ENCODE results near the gene FZD4. TPM values are rescaled to one million over a fixed set of nuclear protein-coding genes. Genes with fewer than 3 reads are reported as not detected.
"Not testable (repeated sequence)": the region's sequence is repeated elsewhere in the genome, so short reads cannot be mapped to it uniquely, and the experiment has no call there.

Gene FZD4
- total RNA-seq, 1 donor from 2014 or later: 107 TPM

DNA sequence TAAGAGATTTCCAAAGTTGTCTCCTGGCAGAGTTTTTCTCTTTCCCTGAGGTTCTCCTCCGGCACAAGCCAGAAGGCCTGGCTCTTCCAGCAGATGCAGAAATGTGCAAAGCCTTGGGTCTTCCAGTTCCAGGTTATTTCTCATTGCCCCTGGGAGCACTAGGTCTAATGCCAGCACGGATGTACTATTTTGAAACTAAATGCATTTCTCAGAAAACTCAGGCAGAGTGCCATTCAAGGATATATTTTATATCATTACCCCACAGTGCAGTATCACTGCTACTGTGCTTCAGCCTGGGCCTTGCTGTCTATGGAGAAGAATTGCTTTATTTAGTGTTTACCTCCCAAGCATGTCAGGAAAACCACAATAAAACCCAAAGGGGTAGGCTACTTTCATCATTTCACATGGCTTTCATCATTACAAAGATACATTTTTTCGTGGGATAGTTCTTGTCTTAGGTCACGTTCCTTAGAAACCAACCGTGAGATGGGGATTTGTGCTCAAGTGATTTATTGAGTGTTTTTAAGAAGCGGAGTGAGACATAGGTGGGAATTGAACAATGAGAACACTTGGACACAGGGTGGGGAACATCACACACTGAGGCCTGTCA lies 22.4 kb upstream of the FZD4 start:
- no peak for DNase-seq (ENCODE audit: extremely low read depth, low read depth, low spot score)

DNA sequence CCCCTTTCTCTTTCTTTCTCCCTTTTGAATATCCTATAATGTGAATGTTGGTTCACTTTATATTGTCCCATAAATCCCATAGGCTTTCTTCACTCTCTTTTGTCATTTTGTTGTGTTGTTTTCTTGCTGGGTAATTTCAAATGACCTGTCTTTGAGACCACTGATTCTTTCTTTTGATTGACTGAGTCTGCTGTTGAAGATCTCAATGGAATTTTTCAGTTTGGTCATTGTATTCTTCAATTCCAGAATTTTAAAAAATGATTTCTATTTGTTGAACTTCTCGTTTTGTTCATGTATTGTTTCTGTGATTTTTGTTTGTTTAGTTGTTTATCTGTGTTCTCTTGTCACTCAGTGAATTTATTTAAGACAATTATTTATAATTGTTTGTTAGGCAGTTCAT lies 17.5 kb upstream of the FZD4 start:
- no peak for DNase-seq (ENCODE audit: extremely low read depth, low read depth, low spot score)

DNA sequence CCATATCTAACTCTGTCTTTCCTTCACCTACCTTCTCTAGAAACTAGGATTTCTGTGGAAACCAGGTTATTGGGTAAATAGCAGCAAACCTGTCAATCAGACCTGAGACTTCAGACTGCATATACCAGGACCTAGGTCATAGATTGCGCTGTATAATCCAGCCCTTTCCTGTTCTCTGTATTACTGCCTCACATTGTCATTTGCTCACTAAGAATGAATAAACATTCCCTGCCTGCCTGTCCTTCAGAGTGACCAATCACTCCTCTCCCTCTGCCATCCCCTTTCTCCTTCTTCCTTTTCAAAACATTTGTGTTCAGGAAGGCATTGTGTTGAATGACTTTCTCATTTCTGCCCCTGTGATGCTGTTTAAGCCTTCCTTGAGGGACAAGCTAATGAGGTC lies 14.1 kb upstream of the FZD4 start:
- DNase-seq (ENCODE audit: extremely low read depth, low read depth, low spot score): no peak

DNA sequence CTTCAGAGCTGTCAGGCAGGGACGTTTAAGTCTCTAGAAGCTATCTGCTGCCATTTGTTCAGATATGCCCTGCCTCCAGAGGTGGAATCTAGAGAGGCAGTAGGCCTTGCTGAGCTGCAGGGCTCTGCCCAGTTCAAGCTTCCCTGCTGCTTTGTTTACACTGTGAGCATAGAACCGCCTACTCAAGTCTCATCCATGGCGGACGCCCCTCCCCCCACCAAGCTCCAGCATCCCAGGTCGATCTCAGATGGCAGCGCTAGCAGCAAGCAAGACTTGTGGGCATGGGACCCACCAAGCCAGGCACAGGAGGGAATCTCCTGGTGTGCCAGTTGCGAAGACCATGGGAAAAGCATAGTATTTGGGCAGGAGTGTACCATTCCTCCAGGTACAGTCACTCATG lies 12.4 kb upstream of the FZD4 start:
- not testable (repeated sequence) for DNase-seq (ENCODE audit: extremely low read depth, low read depth, low spot score)

DNA sequence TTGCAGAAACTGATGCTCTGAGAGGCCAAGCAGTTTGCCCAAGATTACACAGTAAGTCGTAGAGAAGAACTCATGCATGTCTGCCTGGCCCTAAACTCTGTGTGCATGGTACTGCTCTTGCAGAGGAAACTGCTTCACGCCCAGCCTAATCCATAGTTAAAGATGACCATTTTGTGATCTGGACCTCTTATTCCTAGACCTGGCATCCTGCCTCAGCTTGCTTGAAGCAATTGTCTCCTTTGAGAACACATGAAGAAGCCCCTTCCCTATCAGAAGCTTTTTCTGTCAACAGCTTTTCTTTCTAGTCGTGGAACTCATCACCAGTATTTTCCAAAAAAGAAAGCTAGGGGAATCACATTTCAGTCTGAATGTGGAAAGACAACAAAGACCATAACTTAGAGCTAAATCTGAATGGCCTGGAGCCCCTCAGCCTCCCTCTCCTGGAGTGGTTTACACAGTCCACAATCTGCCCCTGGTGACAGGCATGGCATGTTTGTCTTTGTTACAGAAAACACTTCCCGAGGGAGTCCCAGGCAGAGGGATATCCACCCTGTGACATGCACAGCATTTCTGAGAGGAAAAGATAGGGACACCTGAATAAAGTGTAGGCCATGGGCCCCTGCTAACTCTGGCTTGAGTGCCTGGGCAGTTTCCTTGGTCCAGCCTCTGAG lies 2.9 kb upstream of the FZD4 start:
- no peak for DNase-seq (ENCODE audit: extremely low read depth, low read depth, low spot score)

DNA sequence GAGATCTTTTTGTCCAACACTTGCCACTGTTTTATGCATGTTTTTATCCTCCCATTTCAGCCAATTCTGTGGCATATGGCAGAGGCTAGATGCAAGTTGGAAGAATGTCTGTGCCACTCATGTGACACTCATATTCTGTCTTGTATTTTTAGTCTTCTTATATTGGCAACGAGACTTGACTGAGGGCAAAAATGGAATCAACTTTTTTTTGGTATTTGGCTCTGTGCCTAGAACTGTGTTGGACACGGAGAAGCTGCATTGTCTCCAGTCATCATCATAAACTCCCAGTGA lies 1.7 kb upstream of the FZD4 start:
- DNase-seq (ENCODE audit: extremely low read depth, low read depth, low spot score): no peak

DNA sequence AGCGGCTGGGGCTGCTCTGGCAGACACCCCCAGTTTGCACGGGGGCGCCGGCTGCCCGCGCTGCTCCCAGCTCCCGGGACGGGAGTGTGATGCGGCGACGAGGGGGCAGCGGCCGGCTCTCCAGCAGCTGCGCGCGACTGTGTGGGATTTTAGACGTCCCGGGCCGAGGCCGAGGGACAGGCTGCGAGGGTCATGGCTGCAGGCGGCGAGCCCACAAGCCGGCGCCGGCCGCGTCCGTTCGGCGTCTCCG lies 159 bp downstream of the FZD4 start:
- DNase-seq (ENCODE audit: extremely low read depth, low read depth, low spot score): no peak

DNA sequence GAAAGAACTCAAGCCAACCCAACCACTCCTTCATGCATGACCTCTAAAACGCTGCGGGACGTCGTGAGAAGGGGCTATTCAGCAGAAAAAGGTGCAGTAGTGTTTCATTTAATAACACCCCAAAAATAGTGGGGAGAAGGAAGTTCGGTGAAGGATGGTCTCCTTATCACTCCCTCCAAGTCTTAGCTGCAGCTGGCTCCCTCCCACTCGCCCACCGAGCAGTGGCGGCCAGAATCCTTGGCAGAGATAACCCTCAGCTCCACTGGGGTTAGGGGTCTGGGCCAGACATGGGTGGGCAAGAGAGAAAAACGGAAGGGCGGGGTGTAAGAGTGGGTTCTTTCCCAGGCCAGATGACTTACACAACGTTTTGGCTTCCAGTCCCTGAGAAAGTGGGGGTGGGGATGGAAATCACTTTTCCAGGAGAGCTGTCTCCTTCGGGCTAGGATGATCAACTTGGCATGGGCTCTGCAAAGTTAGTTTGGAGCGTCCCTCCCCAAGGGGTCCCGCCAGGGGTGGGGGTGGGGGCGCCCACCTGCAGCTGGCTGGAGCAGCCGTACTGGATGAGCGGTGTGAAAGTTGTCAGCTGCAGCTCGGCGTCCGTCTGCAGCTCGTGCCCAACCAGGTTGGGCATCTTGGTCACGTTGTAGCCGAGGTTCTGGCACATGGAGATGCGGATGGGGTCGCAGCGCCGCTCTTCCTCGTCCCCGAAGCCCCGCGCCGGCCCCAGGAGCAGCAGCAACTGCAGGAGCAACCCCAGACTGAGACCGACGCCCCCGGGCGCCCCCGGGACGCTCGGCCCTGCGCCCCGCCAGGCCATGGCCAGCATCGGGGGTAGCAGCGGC lies 705 bp downstream of the FZD4 start:
- no peak for DNase-seq (ENCODE audit: extremely low read depth, low read depth, low spot score)

DNA sequence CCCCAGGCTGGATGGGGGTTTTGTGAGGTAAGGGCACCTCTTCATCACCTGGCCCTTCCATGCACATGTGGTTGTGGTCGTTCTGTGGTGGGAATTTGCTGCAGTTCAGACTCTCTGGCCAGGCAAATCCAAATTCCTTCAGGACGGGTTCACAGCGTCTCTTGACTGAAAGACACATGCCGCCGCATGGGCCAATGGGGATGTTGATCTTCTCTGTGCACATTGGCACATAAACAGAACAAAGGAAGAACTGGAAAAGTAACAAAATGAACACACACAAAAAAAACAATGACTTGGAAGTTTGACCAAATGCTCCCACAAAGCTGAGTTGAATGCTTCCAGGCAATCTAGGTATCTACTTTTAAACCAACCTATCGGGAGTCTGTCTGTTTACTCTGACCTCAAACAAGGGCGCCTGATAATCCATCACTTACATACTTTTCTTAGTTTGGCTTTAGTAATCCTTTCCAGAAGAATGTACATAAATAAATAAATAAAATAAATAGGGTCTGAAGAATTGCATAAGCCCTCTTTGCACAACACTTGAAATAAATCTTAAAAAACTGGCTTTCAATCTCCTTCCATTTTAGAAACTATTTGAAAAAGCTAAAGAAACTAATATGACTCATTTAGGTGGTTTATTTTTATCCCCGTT lies 2.8 kb downstream of the FZD4 start:
- DNase-seq (ENCODE audit: extremely low read depth, low read depth, low spot score): no peak

DNA sequence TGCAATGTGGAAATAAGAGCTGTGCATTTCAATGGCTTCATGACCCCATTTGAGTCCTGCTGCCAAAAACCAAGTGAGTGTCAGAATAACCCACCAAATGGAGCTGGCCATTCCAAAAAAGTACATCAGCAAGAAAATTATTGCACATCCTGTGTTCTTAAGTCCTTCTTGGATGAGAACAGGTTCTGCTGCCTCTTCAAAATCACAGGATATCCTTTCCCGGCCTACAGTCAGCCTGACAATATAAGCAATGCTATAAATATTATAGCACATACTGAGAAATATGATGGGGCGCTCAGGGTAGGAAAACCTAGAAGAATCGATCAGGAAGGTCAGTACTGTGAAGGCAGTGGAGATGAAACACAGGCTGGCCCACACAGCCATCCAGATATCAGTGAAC lies 3.5 kb downstream of the FZD4 start:
- no peak for DNase-seq (ENCODE audit: extremely low read depth, low read depth, low spot score)

DNA sequence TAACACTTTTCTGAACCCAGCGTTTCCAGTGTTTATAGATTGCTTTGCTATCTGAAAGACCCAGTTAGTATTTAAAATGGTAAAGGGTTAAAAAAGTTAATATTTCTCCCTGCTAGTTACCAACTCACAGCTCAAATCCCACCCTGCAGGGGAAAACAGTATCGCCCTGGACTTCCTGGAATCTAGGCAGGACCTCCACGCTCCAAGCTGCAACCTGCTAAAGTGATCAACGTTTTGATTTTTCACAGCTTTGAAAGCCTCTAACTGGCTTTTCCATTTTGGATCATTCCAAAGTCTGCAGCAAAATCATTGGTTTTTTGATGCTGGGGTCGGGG lies 4.6 kb downstream of the FZD4 start:
- no peak for DNase-seq (ENCODE audit: extremely low read depth, low read depth, low spot score)

DNA sequence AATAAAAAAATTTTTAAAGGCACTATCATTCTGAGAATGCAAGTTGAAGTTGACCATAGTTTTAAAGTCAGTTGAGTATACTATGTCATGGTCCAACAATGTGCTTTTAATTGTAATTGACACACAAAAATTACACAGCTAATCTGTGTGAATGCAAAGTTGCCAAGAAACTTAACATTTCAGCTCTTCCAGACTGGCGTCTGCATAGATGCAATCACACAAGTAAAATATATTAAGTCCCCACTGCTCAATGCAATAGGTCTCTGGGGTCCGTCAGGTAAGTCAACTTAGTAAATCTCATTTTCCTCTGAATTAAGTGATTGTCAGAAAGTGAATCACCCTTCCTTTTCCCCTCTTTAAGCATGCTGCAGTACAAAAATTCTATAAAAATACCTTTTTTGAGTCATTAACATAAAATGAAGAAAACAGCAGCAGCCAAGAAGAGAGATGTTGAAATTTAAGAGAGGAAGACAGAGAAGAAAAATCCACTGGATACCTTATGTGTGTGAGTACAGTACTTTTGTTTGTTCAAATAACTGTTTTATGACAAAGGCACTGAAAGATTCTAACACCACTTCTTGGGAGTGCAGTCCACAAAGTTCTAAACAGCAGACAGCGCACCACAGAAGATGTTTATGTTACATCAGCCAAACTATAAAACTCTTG lies 5.1 kb downstream of the FZD4 start:
- DNase-seq (ENCODE audit: extremely low read depth, low read depth, low spot score): no peak

DNA sequence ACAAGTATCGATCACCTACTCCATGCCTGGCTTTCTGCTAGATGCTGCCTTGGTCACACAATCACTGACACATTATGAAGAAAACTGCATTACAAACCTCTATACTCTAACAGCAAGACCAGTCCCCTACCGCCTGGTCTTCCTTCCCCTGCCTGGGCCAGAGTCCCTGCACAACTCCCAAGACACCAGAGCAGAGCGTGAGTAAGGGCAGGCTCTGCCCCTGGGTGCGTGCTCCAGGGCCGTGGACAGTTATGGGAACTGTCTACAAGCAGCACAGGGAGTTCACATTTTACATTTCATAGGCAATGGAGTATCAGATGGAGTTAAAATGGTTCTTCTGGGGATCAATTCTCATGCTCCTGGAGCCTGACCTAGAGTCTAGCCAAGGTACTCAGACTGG lies 6.5 kb downstream of the FZD4 start:
- no peak for DNase-seq (ENCODE audit: extremely low read depth, low read depth, low spot score)

DNA sequence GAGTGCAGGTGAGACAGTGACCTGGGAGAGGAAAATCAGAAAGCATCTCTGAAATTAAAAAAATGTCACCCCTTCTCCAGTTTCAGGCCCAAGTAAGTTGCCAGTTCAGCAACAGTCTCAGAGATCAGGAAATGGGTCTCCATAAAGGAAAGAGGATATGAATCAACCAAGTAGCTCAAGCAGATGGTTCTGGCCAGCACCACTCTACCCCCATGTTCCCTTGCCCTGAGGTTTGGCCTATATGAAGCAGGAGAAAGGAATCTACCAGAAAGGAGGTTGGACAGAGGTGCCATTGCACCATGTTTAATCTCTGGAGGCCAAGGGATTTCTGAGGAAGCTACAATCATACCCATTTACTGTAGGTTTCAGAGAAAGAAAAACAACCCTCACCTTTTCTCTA lies 7.7 kb downstream of the FZD4 start:
- no peak for DNase-seq (ENCODE audit: extremely low read depth, low read depth, low spot score)

DNA sequence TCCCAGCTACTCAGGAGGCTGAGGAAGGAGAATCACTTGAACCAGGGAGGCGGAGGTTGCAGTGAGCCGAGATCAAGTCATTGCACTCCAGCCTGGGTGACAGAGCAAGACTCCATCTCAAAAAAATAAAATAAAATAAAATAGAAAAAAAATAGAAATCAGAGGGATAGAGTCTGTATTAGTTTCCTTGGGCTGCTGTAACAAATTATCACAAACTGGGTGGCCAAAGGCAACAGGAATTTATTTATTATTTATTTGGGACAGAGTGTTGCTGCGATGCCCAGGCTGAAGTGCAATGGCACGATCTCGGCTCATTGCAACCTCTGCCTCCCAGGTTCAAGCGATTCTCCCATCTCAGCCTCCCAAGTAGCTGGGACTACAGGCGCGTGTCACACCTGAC lies 11.7 kb downstream of the FZD4 start:
- DNase-seq (ENCODE audit: extremely low read depth, low read depth, low spot score): not testable (repeated sequence)

DNA sequence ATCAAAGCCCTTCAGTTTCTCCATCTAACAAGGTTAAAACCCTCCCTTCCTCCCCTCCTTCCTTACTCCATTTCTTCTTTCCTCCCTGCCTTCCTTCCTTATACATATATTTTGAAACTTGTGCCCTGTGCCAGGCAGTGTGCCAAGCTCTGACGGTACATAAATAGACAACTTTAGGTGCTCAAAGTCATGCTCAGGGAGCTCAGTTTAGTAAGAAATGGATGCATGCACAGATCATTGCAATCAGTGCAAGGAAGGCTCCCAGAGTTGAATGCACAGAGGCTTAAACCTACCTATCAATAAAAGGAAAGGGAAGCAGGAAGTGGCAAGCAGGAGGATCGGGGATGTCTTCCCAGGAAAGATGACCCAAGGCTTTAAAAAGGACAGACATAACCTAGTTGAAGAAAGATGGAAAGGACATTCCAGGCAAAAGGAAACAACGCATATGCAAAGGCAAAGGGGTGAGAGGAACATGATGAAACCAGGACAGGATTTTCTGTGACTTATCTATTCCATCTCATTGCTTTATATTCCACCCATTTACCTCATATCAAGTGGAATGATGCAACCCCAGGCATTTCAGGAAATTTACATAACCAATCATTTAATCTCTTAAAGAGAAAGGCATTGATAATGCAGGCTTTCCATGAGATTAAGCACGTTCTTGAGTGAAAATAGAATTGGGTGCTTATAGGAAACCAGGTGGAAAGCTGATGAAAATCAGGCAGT lies 13.2 kb downstream of the FZD4 start:
- no peak for DNase-seq (ENCODE audit: extremely low read depth, low read depth, low spot score)

DNA sequence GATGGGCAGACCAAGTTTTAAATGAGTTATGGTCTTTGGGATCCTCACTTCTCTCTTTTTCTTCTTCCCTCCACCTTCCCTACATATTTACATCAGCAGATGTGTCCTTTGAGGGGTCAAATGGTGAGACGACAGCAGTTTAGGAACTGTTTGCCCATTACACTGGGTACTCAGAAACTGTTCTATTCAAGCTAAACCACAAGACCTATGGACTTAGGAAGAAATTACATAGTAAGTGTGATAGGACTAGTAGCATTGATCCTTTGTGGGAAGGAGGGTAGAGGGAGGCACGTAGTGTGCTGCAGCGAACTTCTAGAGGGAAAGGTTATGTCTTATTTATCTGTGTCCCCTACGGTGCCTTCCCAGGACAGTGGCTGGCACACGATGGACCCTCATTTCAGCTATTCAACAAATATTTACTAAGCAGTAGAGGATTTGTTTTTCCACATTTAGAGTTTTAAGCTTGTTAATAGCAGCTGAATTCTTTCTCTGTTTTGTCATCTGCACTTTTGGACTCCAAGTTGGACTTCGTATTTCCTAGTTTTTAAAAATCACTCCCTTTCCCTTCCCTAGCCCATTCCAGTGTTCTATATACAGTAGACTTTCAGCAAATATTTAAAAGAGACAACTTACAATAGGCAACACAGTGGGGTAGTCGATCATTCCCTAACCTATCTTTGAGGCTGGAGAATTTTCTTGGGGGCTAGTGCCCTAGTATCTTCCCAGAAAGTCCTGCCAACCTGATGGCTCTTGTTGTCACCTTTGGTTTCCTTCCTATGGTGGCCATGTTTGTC lies 13.9 kb downstream of the FZD4 start:
- no peak for DNase-seq (ENCODE audit: extremely low read depth, low read depth, low spot score)

DNA sequence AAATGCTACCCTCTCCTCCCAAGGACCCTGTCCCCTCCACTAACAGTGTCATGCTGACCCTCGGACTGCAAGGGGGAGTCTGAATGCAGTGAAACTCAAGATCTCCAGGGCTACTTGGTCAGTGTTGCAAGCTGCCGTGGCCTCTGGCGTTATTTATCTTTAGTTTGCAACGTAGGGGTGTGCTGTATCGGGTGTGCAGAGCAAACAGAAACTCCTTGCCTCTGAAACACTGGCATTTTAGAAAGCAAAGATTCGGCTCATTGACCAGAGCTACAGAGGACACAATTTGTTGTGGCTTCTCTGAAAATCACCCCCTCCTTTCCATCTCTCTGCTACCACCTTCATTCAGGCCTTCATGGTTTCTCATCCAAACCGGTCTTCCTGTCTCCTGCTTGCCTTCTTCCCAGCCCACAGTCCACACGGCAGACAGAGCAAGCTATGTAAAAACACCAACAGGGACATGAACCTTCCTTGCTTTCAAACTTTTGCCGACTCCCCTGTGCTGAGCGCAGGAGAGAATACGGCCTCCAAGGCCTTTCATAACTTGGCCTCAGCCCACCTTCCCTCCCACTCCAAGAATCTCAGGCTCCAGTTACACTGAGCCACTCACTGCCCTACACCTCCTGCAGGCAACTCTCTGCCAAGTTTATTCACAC lies 14.9 kb downstream of the FZD4 start:
- DNase-seq (ENCODE audit: extremely low read depth, low read depth, low spot score): no peak

All from glomerular endothelial cell (primary cell).